Stimulated activated CD4-positive, alpha-beta T cell treated with anti-CD3 and anti-CD28 coated beads, Interleukin-1b, Interleukin-23, amount 100 ng/mL, for 1 hour (primary cell): ENCODE data around the gene TMEM91.
A peak's percentile ranks its signal among the peaks of the same experiment; 100 is the strongest.
"Not testable (repeated sequence)": the region's sequence is repeated elsewhere in the genome, so short reads cannot be mapped to it uniquely, and the experiment has no call there.

Source experiments
- DNase-seq, 2 donors: peaks; one replicate each; pipeline ENCODE4 v3.0.0-alpha.2; 2020; ENCODE audit warnings: low read depth in 2 of 2

Gene TMEM91

DNA sequence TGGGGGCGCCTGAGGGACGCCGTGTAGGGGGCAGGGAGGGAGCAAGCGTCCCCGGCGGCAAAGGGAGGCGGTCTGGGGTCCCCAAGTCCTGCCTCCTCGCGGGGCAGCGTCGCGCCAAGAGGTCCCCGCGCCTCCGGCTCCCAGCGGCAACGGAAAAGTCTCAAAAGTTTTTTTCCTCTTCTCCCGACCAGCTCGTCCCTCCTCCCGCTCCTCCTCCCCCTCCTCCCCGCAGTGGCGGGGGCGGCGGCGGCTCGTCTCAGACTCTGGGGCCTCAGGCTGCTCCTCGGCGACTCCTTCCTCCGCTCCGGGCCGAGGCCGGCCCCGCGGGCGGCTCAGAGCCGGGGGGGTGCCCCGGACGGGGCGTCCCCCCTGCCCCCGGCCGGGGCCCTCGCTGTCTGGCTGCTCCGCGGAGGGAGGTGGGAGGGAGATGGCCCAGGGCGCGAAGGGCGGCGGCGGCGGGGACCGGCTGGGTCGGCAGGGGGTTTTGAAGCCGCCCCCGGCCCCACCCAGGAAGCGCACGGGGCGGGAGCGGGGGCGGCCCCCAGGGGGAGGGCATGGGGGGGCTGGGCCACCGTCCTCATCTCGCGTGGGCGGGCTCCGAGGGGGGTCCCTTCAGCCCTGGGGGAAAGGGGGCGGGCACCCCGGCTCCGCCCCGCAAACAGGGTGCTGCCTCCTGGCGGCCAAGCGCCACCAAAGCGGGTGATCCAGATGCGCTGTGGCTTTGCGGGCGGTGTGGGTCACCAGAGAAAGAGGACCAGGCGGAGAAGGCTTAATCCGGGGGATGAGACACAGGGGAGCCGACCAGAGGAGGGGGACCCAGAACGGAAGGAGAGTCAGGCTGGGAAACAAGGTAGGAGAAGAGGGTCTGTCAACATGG lies 22.6 kb upstream of the TMEM91 start, which contains the start of gene TGFB1:
TSS of gene TGFB1 (minus strand) at position 457 of the 877 bp plus-strand sequence. CDS start 878 bp downstream, outside the sequence.
- peak; percentile 87 to 93 for DNase-seq

- DNase-seq: no peak
Observed at GRCh38 chr19:41354343-41354953, 21.9 kb upstream of the TMEM91 start.

DNA sequence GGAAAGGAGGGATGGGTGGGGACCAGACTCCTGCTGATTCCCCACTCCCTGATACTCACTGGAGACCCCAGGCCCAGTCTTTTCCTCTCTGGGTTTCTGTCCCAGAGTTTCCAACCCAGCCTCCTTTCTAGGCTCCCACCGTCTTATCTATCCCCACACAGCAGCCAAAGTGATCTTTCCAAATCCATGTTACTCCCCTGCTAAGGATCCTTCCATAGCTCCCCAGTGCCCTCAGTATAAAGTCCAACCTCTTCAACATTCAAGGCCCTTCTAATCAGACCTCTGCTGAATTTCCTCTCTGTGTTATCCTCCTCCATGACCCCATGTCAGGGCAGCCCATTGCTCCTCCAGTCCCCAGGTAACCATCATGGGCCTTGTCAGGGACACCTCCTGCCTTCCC lies 21.3 kb upstream of the TMEM91 start:
- no peak for DNase-seq

DNA sequence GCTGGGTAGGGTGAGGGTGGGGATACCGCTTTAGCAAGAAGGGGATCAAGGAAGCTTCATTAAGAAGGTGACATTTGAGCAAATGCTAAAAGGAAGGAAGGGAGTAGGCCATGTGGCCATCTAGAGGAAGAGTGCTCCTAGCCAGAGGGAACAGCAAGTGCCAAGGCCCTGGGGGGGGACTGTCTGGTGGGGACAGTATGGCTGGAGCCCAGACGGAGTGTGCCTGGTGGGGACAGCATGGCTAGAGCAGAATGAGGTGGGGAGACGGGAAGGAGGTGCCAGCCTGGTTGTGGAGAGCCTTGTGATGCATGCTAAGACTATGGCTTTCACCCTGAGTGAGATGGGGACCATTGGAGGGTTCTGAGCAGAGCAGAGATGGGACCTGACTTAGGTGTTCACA lies 20.5 kb upstream of the TMEM91 start:
- no peak for DNase-seq

GRCh38 chr19:41356984-41357739 lies 19.2 kb upstream of the TMEM91 start:
- no peak for DNase-seq

DNA sequence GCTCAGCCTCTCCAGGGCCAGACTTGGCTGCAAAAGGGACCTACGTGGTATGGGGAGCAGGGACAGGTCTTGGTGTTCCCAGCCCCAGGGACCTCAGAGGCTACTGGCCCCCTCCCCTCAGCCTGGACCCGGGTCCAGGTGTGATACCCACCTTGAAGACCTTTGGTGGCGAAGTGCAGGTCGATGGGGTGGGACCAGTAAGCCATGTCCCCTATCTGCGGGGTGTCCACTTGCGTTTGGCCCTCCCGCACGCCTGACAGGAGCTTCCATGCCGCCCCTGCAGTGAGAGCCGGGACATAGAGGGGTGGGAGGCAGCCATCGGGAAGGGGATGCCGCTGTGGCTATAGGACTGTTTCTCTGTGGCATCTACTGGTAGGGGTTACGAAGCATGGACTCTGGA lies 18.6 kb upstream of the TMEM91 start:
- no peak for DNase-seq

- DNase-seq: no peak
Observed at GRCh38 chr19:41359741-41360140, 16.6 kb upstream of the TMEM91 start.

GRCh38 chr19:41362143-41362847 lies 14.0 kb upstream of the TMEM91 start:
- DNase-seq: no peak

GRCh38 chr19:41363371-41363752 lies 13.0 kb upstream of the TMEM91 start:
- DNase-seq: no peak

DNA sequence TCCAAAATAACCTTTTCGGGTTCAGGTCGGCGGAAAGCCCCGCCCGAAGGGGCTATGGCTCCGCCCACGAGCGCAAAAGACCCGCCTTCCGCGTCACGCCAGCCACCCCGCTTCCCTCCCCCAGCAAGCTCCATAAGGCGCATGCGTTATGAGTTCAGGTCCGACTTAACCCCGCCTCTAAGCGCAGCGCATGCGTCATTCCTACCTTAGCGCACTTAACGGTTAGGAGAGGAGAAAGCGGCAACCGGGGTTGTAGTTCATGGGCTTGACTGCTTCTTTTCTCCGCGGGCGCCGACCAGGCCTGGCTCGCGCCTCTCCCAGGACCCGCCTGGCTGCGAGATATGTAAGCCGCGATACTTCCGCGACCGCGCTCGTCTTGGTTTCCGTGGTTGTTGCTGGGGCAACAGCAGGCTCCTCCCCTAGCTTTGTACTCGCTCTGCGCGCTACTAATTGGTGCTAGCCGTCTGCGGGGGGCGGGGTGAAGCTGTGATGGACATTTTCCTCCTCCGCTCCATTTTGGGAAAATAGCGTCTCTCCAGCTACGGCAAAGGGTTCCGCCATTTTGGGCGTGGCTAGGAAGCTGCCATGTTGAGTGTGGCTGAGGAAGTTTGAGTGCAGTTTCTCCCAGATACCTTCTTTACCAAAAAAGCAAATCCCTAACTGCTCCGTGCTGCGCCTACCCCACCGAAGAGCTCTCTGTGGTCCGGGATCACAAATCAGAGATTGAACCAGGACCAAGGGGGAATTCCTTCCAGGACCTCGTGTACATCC lies 12.4 kb upstream of the TMEM91 start, which contains the start of gene B9D2:
TSS of gene B9D2 (minus strand) at position 397 of the 771 bp plus-strand sequence. CDS start 630 bp downstream, outside the sequence.
- DNase-seq: peak; percentile 94 to 96

GRCh38 chr19:41364524-41365391 lies 11.6 kb upstream of the TMEM91 start:
- DNase-seq: no peak

- no peak for DNase-seq
Observed at GRCh38 chr19:41366089-41366488, 10.2 kb upstream of the TMEM91 start.

GRCh38 chr19:41367848-41368301 lies 8.5 kb upstream of the TMEM91 start:
- DNase-seq: no peak

GRCh38 chr19:41369769-41370168 lies 6.6 kb upstream of the TMEM91 start:
- no peak for DNase-seq

DNA sequence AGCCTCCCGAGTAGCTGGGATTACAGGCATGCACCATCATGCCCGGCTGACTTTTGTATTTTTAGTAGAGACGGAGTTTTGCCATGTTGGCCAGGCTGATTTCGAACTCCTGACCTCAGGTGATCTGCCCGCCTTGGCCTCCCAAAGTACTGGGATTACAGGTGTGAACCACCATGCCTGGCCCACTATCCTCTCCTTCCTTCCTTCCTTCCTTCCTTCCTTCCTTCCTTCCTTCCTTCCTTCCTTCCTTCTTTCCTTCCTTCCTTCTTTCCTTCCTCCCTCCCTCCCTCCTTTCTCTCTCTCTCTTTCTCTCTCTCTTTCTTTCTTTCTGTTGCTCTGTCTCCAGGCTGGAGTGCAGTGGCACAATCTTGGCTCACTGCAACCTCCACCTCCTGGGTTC lies 5.2 kb upstream of the TMEM91 start:
- not testable (repeated sequence) for DNase-seq

- DNase-seq: no peak
Observed at GRCh38 chr19:41371541-41371940, 4.8 kb upstream of the TMEM91 start.

DNA sequence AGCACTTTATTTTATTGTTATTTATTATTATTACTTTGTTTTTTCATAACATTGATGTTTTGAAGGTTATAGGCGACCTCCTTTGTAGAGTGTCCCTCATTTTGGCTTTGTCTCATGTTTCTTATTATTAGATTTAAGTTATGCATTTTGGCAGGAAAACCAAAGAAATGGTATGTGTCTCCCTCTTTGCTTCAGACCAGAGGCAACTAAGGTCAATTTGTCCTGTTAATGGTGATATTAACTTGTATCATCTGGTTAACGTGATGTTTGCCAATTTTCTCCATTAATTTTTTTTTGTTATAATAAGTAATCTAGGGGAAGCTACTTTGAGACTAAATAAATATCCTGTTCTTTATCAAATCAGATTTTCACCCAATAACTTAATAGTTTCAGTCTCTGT lies 3.8 kb upstream of the TMEM91 start:
- DNase-seq: no peak

DNA sequence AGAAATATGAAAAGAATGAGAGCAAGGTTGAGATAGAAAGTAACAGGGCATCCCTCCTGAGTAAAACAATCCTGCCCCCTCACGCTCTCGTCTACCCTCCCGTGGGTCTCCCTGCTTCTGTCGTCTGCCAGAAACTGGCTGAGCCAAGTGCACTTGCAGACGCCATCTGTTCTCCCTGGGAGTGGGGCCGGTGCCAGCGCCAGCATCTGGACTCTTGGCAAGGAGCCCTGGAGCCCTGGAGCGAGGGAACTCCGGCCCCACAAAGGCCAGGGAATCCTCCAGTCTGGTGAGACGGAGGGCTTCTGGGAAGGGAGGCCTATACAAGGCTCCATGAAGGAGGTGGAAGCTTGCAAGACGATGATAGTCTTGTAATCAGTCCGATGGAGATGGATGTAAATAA lies 2.3 kb upstream of the TMEM91 start:
- no peak for DNase-seq

DNA sequence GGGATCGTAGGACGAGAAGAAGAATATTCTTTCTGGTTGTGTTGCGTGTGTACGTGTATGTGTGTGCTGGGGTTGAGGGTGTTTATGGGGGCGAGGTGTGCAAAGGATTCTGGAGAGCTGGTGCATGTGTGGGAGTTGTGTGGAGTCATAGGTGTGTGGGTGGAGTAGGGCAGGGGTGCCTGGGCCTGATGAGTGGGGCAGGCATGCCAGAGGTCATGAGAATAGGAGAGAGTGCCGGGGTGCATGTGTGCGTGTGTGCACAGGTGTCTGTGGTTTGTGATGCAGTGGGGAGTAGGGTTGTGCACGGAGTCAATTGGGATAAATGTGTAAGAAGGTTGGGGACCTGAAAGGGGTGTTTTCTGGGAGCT lies 649 bp downstream of the TMEM91 start:
- DNase-seq: no peak
